ENCODE data around the gene SDK1.
"Not testable (repeated sequence)": the region's sequence is repeated elsewhere in the genome, so short reads cannot be mapped to it uniquely, and the experiment has no call there.

SDK1 gene

DNA sequence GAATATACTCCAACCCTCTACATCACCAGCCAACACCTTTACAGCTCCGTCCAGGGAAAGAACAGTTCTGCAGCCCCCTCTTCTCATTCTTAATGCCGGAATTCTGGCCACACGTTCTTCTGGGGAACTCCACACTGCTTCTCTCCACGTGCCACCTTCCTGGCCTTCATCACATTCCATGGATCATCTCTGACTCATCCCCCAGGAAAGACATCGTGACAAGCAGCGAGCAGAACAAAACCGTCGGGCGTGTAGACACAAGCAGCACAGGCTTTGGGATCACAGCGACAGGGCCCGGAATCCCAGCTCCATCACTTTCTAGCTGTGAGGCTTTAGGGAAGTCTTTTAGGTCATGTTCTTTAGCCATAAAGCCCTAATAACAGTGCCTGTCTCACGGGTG, 790.7 kb downstream of the SDK1 start:
- no peak for DNase-seq

DNA sequence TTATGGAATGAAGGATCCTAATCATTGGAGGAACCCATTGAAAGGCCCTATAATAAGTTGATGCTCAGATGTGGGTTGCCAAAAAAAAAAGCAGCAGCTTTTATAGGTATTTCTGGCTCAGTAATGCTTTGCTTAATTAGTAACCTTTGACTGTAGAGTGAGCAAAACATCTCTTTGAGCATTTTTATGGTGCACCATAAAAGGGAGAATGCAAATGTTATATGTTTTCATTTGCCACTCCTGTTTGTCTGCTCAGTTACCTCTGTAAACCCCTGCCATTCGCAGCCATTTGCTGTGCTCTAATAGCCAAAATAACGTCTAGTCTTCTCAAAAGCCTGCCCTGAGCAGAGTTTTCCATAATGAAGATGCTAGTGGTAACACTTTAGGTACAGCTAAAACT, 792.0 kb downstream of the SDK1 start:
- DNase-seq, result no peak

DNA sequence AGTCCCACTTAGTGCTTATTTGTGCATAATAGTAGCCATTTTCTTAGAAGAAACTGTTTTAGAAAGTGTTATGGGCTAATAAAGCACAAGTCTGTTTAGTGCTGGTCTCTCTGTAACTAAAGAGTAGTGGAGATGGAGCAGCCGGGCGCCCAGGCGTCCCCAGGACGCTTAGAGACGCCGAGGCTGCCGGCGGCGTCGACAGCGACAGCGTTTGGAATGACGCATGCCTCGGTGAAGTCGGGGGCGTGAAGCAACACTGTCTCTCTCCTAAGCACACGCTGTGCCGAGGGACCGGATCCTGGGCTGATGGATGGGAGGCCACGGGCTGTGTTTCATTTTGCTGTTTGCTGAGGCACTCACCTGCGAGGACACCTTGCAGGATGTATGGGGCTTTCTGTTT, 792.4 kb downstream of the SDK1 start:
- no peak for DNase-seq

DNA sequence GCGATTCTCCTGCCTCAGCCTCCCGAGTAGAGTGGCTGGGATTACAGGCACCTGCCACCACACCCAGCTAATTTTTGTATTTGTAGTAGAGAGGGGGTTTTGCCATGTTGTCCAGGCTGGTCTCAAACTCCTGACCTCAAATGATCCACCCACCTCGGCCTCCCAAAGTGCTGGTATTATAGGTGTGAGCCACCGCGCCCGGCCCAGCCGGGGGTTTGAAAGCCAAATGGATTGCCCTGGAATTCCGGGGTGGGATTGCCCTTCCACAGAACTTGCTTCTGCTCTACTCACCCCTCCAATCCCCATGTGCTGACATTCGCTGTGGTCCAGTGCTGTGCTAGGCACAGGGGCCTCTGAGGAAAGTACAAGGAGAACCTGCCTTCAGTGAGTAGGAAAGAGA, 793.1 kb downstream of the SDK1 start:
- DNase-seq, result not testable (repeated sequence)

GRCh38 chr7:4097001-4097609, 796.1 kb downstream of the SDK1 start:
- DNase-seq, result no peak

- DNase-seq, result no peak
These were observed 797.1 kb downstream of the SDK1 start for GRCh38 chr7:4098169-4098568.

DNA sequence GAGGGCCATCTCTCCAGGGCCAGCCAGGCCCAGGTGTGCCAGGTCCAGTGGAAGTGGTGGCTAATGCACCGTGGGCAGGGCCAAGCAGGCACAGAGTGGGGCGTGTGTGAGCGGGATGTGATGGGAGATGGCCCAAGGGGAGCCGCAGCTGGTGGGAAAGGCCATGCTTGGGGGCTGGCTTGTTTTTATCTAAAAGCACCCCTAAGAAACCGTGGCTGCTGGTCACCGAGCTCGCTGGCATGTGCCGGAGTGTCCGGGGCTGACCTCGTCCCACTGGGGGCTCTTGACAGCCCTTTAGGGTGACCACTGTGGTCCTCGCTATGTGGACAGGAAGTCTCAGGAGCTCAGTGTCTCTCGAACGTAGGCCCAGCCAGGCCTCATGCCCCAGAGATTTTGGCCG, 798.6 kb downstream of the SDK1 start:
- no peak for DNase-seq

- no peak for DNase-seq
These were observed 799.1 kb downstream of the SDK1 start for GRCh38 chr7:4100148-4100547.

- no peak for DNase-seq
These were observed 799.6 kb downstream of the SDK1 start for GRCh38 chr7:4100691-4101090.

GRCh38 chr7:4102231-4102841, 801.3 kb downstream of the SDK1 start:
- DNase-seq, result no peak

DNA sequence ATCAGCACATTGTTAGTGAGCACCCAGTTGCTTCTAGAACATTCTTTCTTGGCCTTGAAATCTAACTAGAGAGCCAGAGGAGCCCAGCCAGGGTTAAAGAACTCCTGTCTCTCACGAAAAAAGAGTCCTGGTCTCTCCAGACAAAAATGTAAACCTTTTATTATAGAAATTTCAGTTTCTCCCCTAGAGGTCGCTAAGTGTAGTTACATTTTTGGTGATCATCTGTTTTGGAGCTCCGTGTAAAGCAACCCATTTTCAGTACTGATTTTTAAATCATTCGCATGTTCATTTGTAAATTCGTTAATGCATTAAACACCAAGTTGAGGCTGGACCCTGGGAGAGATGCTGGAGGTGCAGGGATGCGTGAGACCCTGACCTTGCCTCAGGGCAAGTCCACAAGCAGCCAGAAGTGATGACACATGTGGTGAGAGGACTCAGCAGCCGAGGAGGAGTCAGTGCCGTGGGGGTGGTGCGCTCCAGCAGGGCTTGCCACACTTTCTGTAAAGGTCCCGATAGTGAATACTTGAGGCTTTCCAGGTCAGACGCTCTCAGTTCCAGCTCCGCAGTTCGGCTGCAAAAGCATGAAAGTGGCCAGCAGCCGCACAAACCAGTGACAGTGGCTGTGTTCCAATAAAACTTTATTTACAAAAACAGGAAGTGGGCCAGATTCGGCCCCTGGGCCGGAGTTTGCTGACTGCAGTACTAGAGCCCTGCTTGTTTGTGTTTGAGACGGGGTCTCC, 802.5 kb downstream of the SDK1 start:
- DNase-seq, result no peak

DNA sequence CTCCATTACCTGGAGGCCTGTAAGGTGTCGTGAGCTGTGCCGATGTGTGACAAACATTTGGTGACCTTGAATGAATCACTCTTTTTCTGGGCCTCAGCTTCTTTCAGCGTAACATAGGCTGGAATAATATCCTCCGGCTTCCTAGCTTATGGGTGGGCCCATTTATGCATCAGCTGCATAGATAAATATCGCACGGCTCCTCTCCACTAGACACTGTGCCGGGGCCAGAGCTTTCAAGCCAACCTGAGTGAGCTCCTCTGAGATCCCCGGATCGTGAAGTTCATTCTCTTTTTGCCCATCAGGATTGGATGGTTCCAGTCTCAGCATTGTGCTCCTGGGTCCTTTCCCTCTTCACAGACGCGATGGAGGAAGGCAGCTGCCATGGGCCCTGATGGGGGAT, 806.8 kb downstream of the SDK1 start:
- DNase-seq, result no peak

GRCh38 chr7:4108951-4109350, 807.9 kb downstream of the SDK1 start:
- no peak for DNase-seq

DNA sequence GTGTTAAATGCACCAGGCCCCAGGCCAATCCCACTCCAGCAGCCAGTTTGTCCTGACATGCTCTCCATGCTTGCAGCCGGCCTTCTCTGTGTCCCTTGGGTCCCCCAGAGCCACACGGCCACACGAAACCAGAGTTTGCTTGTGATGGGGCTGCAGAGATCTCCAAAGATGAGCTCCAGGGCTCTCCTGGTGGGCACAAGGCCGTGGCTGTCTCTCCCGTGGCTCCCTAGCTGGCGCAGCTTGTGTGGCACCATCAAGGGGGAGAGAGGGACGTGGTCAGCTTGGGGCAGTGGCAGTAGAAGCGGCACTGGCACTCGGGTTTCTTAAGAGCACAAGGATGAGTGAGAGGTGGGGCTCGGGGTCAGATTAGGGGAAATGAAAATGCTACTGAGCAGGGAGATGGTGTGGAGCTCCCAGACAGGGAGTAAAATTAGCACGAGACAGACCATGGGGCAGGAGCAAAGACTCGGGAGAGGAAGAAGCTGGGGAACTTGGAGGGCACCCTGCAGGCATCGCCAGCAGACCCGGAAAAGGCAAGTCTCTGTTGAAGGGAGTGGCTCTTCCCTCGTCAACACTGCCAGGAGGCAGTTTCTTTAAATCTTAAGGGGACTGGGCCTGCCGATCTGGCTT, 808.5 kb downstream of the SDK1 start:
- DNase-seq, result no peak

DNA sequence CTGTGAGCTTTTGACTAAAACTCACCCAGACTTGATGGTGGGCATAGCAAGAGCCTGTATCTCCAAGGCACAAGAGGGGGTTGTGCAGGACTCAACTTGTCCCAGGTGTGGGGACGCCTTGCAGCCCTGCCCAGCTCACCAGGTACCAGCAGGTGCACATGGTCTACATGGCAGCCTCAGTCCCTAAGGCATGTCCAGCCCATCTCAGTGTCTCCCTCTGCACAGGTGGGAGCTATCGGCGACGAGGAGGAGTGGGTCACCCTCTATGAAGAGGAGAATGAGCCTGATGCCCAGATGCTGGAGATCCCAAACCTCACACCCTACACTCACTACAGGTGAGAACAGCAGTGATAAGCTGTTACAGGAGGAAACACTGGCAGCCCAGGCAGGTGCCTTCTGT, 809.4 kb downstream of the SDK1 start:
- no peak for DNase-seq

- DNase-seq, result no peak
These were observed 810.1 kb downstream of the SDK1 start for GRCh38 chr7:4111166-4111565.

DNA sequence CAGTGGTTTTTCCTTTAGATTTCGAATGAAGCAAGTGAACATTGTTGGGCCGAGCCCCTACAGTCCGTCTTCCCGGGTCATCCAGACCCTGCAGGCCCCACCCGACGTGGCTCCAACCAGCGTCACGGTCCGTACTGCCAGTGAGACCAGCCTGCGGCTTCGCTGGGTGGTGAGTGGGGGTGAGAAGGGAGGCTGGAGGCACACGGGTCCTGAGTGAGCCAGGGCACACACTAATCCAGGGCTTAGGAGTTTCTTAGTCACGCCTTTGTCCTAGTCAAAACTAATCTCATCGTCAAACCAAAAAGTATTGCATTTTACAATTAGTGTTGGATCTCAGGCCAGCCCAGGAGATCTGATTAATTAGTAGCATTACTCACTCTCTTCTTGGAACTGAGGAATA, 812.2 kb downstream of the SDK1 start:
- no peak for DNase-seq

- no peak for DNase-seq
These were observed 812.9 kb downstream of the SDK1 start for GRCh38 chr7:4113976-4114375.

DNA sequence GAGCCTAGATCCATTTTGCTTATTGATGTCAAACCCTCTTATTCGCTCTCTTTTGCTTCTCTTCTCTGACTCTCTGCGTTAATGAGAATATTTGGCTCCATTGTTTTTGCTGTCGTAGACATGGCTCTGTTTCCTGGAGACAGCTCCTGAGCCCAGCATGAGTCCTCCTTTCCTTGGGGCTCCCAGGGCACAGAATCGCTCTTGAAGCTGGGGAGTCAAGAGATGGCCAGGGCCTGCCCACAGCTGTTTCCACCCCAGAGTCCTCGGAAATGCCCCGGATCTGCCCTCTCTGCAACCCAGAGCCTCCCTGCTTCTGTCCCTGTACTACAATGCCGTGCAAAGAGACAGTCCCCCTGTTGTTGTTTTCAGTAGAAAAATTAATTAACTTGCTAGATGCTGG, 814.4 kb downstream of the SDK1 start:
- DNase-seq, result no peak

- no peak for DNase-seq
These were observed 815.0 kb downstream of the SDK1 start for GRCh38 chr7:4115941-4116610.

GRCh38 chr7:4119848-4120247, 818.8 kb downstream of the SDK1 start:
- no peak for DNase-seq

GRCh38 chr7:4123346-4123745, 822.3 kb downstream of the SDK1 start:
- DNase-seq, result no peak

DNA sequence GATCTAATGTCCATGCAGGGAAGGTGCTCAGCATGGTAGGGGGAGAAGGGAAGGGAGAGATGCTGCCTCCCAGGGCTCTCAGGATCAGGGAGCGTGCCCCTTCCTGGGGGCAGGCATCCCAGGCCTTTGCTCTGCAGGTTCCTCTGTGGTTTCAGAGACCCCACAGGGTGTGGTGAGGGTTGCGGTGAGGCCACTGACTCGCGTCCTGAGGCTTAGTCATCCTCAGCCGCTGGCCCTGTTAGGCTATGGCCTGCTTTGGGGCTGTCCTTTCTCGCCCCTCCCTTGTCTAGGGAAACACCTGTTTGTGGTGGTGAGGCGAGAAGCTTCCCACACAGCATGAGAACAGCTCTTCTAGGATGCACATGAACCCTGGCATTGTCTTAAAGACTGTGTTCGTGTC, 822.8 kb downstream of the SDK1 start:
- DNase-seq, result no peak

Data from activated CD4-positive, alpha-beta T cell treated with anti-CD3 and anti-CD28 coated beads, Interleukin-2, amount 50 U/mL, for 1 hour (primary cell).